ENCODE data around the gene TAF4.

Gene TAF4

DNA sequence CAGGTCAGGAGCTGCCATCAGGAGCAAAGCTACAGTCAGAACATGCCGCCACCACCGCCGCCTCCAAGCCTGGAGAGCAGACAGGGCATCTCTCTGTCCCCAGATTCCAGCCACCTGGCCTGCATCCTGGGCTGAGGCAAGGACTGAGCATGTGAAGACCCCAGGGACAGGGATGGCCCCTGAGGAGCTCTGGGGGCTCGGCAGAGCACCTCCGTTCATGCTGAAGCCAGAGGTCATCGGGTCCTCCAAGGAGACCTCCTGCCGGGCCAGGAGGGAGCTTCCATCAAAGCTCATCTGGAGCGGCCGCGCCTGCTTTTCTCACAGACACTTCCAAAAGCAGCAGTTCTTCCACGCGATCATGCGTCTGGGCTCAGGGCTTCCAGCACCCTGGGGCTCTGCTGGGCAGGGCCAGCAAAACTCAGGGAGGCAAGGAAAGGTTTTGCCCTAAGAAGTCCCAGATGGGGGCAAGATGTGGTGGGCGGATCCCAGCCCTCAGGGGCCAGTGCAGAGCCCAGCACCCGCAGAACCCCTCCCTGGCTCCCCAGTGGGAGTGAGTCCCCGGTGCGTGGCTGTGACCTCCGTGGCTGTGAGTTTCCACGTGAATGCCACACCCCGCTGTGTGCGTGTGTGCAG lies 138.4 kb downstream of the TAF4 start:
- H3K27ac ChIP-seq, result no peak overlapping the region
- no peak for TF ChIP-seq ZFX (IDR thresholded peaks at IDR 0.05)
- TF ChIP-seq, protein P1, sequence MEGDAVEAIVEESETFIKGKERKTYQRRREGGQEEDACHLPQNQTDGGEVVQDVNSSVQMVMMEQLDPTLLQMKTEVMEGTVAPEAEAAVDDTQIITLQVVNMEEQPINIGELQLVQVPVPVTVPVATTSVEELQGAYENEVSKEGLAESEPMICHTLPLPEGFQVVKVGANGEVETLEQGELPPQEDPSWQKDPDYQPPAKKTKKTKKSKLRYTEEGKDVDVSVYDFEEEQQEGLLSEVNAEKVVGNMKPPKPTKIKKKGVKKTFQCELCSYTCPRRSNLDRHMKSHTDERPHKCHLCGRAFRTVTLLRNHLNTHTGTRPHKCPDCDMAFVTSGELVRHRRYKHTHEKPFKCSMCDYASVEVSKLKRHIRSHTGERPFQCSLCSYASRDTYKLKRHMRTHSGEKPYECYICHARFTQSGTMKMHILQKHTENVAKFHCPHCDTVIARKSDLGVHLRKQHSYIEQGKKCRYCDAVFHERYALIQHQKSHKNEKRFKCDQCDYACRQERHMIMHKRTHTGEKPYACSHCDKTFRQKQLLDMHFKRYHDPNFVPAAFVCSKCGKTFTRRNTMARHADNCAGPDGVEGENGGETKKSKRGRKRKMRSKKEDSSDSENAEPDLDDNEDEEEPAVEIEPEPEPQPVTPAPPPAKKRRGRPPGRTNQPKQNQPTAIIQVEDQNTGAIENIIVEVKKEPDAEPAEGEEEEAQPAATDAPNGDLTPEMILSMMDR (conservative IDR thresholded peaks at IDR 0.05), result no peak

DNA sequence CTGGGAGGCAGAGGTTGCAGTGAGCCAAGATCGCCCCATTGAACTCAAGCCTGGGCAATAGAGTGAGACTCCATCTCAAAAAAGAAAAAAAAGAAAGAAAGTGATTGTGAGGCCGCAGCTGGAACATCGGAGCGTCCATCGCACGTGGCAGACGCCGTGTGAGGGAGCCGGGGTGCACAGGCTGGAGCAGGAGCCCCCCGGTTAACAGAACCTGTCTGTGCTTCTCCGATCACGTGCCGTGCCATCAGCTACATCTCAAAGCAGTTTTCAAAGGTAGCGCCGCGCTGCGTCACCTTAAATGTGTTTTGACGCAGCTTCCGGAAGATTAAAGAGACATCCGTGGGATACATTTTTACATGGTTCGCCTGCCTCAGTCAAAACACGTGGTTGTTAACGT lies 138.9 kb downstream of the TAF4 start:
- TF ChIP-seq, protein P1 (conservative IDR thresholded peaks at IDR 0.05), result no peak
- no peak for TF ChIP-seq ZFX (IDR thresholded peaks at IDR 0.05)
- H3K27ac ChIP-seq, result no peak overlapping the region

DNA sequence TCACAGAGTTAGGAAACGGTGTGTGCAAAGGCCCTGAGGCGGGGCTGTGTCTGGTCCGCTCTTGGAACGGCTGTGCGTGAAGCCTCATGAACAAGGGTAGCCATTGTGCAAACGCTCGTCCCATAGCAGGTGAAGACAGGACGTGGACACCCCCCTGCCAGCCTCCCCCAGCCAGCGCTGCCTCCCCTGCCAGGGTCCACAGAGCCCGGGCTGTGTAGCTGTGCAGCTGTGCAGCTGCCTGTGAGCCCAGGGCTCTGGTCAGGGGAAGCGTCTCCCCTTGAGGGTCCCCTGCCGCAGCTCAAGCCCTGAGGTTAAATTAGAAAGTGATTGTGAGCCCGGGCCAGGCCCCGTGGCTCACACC lies 139.4 kb downstream of the TAF4 start:
- no peak overlapping the region for H3K27ac ChIP-seq
- TF ChIP-seq, protein P1 (conservative IDR thresholded peaks at IDR 0.05), result no peak
- no peak for TF ChIP-seq ZFX (IDR thresholded peaks at IDR 0.05)

DNA sequence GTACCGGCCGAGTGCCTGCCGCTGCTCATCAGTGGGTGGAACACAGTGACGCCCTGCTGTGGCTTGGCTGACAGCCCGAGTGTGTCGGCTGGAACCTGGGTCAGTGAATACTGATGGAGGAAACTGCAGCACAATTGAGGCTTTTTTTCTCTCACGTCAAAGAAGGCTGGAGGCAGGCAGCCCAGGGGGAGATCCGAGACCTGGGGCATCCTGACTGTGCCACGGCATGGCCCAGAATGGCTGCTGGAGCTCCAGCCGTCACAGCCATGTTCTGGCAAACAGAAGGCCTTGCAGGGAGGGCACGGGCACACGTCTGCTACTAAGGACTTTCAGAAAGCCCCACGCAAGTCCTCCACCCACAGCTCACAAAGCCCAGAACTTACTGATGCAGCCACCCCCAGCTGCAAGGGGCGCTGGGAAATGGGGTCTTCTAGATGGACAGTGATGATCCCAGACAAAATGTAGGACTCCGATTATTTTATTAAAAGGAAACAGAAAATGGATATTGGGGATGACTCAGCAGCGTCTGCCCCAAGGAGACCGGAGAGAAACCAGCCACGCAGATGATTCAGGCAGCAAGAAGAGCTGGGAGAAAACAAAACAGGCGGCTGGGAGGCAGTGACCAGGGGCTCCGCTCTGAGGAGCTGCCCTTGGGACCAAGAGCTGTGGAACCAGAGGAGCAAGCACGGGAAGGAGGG lies 140.0 kb downstream of the TAF4 start:
- TF ChIP-seq, protein P1 (conservative IDR thresholded peaks at IDR 0.05), result no peak
- TF ChIP-seq ZFX (IDR thresholded peaks at IDR 0.05), result no peak
- H3K27ac ChIP-seq, result no peak overlapping the region

DNA sequence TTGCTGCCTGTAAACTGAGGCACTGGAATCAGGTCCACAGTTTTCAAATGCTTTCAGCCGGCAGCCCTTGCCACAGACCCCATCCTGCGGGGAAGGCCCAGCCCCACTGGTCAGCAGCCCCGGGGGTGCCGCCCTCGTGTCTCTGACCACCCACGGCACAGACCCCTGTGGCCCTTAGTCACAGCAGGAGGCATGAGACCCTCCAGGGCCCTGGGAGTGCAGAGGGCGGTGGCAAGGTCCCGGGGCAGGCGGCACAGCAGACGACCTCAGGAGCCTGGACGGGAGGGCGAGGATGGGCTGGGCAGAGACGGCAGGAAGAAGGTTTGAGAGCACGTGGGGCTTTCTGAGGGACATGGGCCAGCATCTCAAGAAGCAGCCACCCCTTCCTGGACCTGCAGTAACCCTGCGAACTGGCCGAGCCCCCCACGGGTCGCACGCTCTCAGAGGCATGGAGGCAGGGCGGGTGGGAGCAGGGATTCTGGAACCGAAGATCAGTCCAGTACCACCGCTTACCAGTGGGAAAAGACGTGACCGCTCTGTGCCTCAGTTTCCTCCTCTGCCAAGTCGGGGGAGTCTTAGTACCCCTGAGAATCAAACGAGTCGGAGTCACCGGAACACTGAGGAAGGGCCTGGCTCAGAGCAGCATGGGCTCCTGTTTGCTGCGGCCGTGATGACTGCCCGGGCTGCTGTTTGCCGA lies 140.7 kb downstream of the TAF4 start:
- no peak overlapping the region for H3K27ac ChIP-seq
- no peak for TF ChIP-seq ZFX (IDR thresholded peaks at IDR 0.05)
- TF ChIP-seq, protein P1 (conservative IDR thresholded peaks at IDR 0.05), result no peak

Measured in C4-2B (cell line).